Measurements from ENCODE around the gene IGSF23. TPM values are rescaled to one million over a fixed set of nuclear protein-coding genes. Genes with fewer than 3 reads are reported as not detected.

Gene IGSF23
- total and polyA plus RNA-seq, 9 donors, result 0.57 TPM; not detected in 8

DNA sequence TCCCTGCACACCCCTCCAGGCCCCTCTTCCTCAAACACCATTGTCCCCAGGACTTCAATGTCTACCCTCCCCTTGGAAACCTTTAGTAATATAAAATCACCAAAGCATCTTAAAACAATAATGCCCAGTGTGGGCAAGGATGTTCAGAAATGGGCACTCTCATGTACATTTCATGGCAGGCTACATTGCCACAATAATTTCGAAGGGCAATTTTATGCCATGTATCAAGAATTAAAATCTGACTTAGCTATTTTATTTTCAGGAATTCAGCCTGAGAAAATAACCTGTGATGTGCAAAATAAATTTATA is 35.8 kb upstream of the IGSF23 start:
- H3K27ac ChIP-seq, result no peak overlapping the region
- no peak for DNase-seq
- H3K4me1 ChIP-seq (ENCODE audit: insufficient read depth), result no peaks in the 10 kb centered on the region
- no peaks in the 10 kb centered on the region for H3K9me3 ChIP-seq
- TF ChIP-seq EP300 (IDR thresholded peaks at IDR 0.05), result no peak
- TF ChIP-seq POLR2A (IDR thresholded peaks at IDR 0.05), result no peak
- TF ChIP-seq, protein P1, sequence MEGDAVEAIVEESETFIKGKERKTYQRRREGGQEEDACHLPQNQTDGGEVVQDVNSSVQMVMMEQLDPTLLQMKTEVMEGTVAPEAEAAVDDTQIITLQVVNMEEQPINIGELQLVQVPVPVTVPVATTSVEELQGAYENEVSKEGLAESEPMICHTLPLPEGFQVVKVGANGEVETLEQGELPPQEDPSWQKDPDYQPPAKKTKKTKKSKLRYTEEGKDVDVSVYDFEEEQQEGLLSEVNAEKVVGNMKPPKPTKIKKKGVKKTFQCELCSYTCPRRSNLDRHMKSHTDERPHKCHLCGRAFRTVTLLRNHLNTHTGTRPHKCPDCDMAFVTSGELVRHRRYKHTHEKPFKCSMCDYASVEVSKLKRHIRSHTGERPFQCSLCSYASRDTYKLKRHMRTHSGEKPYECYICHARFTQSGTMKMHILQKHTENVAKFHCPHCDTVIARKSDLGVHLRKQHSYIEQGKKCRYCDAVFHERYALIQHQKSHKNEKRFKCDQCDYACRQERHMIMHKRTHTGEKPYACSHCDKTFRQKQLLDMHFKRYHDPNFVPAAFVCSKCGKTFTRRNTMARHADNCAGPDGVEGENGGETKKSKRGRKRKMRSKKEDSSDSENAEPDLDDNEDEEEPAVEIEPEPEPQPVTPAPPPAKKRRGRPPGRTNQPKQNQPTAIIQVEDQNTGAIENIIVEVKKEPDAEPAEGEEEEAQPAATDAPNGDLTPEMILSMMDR (IDR thresholded peaks at IDR 0.05), result no peak
- H3K4me3 ChIP-seq, result no peak overlapping the region
- intact Hi-C loops (cut with DNase I), result loop anchor here in 1 of 4 donors (5.0 to 10.0 kb wide), 2 partner anchors 77 to 195 kb away; no protein-coding TSS in a partner anchor
- 84 to 92% (median 88%) methylated on average over 1 of the region's 1 CpG for WGBS, 3 donors
- H3K36me3 ChIP-seq, result no peaks in the 10 kb centered on the region
- no peaks in the 10 kb centered on the region for H3K27me3 ChIP-seq

DNA sequence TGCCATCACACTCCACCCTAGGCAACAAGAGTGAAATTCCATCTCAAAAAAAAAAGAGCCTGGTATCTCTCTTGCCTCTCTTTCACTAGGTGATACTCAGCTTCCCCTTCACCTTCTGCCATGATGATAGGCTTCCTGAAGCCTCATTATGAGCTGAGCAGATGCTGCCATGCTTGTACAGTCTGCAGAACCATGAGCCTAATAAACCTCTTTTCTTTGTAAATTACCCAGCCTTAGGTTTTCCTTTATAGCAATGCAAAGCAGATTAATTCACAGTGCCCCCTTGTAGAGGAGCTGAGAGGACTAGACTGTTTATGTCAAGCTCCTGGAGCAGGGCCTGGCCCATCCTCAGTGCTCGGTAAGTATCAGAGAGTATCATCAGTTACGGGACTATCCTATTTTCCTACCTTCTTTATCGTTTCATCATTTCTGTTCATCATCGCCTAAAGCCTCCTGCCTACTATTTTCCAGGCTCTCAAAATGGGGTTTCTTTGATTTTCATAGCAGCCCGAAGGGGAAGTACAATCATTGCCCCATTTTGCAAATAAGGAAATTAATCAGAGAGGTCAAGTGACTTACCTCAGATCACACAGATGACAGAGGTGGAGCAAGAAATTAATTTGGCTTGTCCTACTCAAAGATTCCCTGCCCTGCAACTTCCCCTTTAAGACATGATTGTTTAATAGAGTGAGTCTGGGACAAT is 33.5 kb upstream of the IGSF23 start:
- Histone ChIP-seq H3K27me3 (no peaks in the 10 kb centered on the region), H3K36me3 (no peaks in the 10 kb centered on the region), H3K27ac (no peak overlapping the region), H3K9me3 (no peaks in the 10 kb centered on the region), H3K4me1 (ENCODE audit: insufficient read depth) (no peaks in the 10 kb centered on the region), H3K4me3 (no peak overlapping the region)
- DNase-seq, result no peak
- TF ChIP-seq EP300 (IDR thresholded peaks at IDR 0.05) (no peak), POLR2A (IDR thresholded peaks at IDR 0.05) (no peak)
- TF ChIP-seq, protein P1 (IDR thresholded peaks at IDR 0.05), result no peak
- WGBS, 3 donors, result 95 to 96% (median 95%) methylated on average over 5 of the region's 5 CpGs
- intact Hi-C loops (cut with DNase I), result loop anchor here in 1 of 4 donors (5.0 to 10.0 kb wide), 2 partner anchors 75 to 192 kb away; no protein-coding TSS in a partner anchor

DNA sequence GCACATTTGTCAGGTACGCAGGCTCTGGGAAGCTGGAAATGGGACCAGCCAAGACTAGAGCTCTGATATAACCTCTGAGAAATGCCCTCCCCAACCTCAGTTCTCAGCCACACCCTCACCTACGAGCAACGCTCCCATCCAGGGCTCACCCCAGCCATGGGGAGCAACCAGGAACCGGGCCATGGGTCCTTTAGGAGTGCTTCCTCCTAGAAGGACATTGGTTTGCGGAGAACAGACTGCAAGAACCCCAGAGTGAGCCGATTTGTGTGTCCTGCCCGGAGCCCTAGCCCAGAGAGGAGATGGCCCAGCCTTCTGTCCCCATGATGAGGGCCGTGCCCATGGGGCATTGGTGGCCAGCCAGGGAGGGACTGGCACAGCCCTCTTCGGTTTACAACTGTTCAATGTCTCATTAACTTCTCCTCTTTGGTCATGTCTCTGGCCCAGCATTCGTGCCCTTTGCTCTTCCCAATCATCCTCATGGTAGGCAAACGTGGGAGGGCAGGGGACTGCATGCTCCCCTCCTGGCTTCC is 32.9 kb upstream of the IGSF23 start:
- WGBS, 3 donors, result 86 to 91% (median 86%) methylated on average over 11 of the region's 11 CpGs
- Histone ChIP-seq H3K4me3 (no peak overlapping the region), H3K27ac (no peak overlapping the region), H3K36me3 (no peaks in the 10 kb centered on the region), H3K4me1 (ENCODE audit: insufficient read depth) (no peaks in the 10 kb centered on the region), H3K27me3 (no peaks in the 10 kb centered on the region), H3K9me3 (no peaks in the 10 kb centered on the region)
- no peak for DNase-seq
- TF ChIP-seq EP300 (IDR thresholded peaks at IDR 0.05), result no peak
- TF ChIP-seq, protein P1 (IDR thresholded peaks at IDR 0.05), result no peak
- no peak for TF ChIP-seq POLR2A (IDR thresholded peaks at IDR 0.05)
- intact Hi-C loops (cut with DNase I), result no loop called here

DNA sequence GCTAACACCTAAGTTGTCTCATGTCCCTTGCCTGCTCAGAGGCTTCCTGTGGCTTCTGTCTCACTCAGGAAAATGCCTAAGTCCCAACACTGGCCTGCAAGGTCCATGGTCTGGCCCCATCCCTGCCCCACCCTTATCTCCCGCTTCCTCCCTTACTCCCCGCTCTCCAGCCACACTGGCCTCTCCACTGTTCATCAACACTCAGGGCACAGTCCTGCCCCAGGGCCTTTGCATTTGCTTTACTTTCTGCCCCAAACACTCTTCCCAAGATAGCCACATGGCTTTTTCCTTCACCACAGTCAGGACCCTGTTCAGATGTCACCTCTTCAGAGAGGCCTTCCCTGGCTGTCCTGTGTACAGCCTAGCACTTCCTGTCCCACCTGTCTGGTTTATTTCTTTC is 32.1 kb upstream of the IGSF23 start:
- no peak overlapping the region for H3K4me3 ChIP-seq
- no peak overlapping the region for H3K27ac ChIP-seq
- no peaks in the 10 kb centered on the region for H3K9me3 ChIP-seq
- no peaks in the 10 kb centered on the region for H3K4me1 ChIP-seq (ENCODE audit: insufficient read depth)
- no peak for DNase-seq
- whole genome bisulfite sequencing, 3 donors, result 92 to 94% (median 93%) methylated on average over 2 of the region's 2 CpGs
- intact Hi-C loops (cut with DNase I), result no loop called here
- H3K36me3 ChIP-seq, result no peaks in the 10 kb centered on the region
- H3K27me3 ChIP-seq, result no peaks in the 10 kb centered on the region
- TF ChIP-seq EP300 (IDR thresholded peaks at IDR 0.05) (no peak), POLR2A (IDR thresholded peaks at IDR 0.05) (no peak)
- TF ChIP-seq, protein P1 (IDR thresholded peaks at IDR 0.05), result no peak

Data from ovary (tissue), 9 donors.